Measurements from ENCODE around the gene CD68.
A peak's percentile ranks its signal among the peaks of the same experiment; 100 is the strongest.
"Not testable (repeated sequence)": the region's sequence is repeated elsewhere in the genome, so short reads cannot be mapped to it uniquely, and the experiment has no call there.

Gene CD68

DNA sequence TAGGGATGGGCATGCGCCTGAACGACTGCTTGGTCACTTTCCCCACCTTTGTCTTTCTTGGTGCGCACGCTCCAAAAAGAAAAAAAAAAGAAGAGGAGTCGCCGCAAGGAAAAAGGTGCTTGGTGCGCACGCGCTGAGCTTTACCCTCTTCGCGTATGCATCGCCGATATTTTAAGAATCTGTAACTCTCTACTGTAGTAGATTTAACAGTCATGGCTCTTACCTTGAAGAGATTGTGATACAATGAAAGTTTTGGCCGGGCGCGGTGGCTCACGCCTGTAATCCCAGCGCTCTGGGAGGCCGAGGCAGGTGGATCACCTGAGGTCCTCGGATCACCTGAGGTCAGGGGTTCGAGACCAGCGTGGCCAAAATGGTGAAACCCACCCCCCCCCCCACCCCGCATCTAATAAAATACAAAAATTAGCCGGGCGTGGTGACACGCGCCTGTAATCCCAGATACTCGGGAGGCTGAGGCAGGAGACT lies 35.9 kb downstream of the CD68 start:
- DNase-seq (ENCODE audit: low read depth in 1 of 2, low spot score in 1 of 2) = no peak
- in situ Hi-C loops (cut with HindIII; ENCODE audit: low pct_unique_long_range_greater_than_20kb, low sequenced_read_pairs) = no loop called here
- TF ChIP-seq JUND (IDR thresholded peaks at IDR 0.05; ENCODE audit: low read depth) = no peak

DNA sequence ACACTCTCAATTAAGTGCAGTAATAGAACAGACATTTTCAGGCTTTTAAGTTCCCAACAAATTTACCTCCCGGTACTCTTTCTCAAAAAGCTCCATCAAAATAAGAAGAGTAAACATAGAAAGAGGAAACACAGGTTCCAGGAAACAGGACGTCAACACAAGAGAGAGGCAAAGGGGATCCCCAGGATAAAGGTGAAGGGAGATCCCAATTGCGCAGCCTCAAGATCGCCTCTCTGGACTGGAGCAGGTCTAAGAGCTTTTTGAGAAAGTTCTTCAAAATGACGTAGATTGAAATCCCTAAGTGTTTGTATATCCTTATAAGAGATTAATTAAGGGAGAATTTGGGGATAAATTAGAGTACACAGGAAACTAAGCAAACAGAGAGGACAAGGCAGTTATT lies 39.2 kb downstream of the CD68 start:
- no peak for TF ChIP-seq JUND (IDR thresholded peaks at IDR 0.05; ENCODE audit: low read depth)
- in situ Hi-C loops (cut with HindIII; ENCODE audit: low pct_unique_long_range_greater_than_20kb, low sequenced_read_pairs) = no loop called here
- DNase-seq (ENCODE audit: low read depth in 1 of 2, low spot score in 1 of 2) = no peak

DNA sequence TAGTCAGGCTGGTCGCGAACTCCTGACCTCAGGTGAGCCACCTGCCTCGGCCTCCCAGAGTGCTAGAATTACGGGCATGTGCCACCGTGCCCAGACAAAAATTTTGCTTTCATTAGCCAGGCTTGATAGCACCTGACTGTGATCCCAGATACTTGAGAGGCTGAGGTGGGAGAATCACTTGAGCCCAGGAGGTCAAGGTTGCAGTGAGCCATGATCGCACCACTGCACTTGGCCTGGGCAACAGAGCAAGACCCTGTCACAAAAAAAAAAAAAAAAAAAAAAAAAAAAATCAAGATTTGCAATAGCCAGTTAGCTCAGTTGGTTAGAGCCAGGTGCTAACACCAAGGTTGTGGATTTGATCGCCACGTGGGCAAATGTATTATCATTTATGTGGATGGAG lies 41.4 kb downstream of the CD68 start:
- in situ Hi-C loops (cut with HindIII; ENCODE audit: low pct_unique_long_range_greater_than_20kb, low sequenced_read_pairs) = no loop called here
- DNase-seq (ENCODE audit: low read depth in 1 of 2, low spot score in 1 of 2) = no peak
- TF ChIP-seq JUND (IDR thresholded peaks at IDR 0.05; ENCODE audit: low read depth) = no peak

DNA sequence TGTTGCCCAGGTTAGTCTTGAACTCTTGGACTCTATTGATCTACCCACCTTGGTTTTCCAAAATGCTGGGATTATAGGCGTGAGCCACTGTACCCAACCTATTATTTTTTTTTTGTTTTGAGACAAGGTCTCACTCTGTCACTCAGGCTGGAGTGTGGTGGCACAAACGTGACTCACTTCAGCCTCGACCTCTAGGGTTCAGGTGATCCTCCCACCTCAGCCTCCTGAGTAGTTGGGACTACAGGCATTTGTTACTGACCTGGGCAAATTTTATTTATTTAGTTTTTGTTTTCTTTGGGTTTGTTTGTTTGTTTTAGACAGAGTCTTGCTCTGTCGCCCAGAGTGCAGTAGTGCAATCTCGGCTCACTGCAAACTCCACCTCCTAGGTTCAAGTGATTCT lies 44.2 kb downstream of the CD68 start:
- DNase-seq (ENCODE audit: low read depth in 1 of 2, low spot score in 1 of 2) = no peak
- in situ Hi-C loops (cut with HindIII; ENCODE audit: low pct_unique_long_range_greater_than_20kb, low sequenced_read_pairs) = no loop called here
- no peak for TF ChIP-seq JUND (IDR thresholded peaks at IDR 0.05; ENCODE audit: low read depth)

DNA sequence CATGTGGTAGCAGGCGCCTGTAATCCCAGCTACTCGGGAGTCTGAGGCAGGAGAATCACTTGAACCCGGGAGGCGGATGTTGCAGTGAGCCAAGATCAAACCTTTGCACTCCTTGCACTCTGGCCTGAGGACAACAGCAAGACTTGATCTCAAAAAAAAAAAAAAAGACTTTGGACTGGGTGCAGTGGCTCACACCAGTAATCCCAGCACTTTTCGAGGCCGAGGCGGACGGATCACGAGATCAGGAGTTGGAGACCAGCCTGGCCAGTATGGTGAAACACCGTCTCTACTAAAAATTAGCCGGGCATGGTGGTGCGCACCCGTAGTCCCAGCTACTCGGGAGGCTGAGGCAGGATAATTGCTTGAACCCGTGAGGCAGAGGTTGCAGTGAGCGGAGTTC lies 46.3 kb downstream of the CD68 start:
- DNase-seq (ENCODE audit: low read depth in 1 of 2, low spot score in 1 of 2); in situ Hi-C loops (cut with HindIII; ENCODE audit: low pct_unique_long_range_greater_than_20kb, low sequenced_read_pairs): not testable (repeated sequence)

DNA sequence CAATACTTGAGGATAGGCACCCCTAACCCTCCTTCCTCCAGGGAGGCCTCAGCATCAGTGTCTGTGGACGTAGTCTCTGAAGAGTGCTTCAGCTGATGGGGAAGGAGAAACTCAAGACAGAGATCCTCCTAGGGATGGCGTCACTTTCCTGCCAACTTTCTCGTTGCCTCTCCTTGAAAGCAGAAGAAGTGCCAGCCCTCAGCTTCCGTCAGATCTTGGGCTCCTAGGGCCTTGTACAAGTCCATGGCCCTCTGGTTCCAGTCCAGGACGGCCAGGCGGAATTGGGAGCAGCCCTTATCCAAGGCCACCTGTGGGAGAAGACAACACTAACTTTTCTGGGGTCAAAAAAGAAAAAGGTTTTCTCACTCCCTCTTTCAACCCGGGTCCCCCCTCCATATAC lies 46.9 kb downstream of the CD68 start:
- in situ Hi-C loops (cut with HindIII; ENCODE audit: low pct_unique_long_range_greater_than_20kb, low sequenced_read_pairs) = no loop called here
- no peak for DNase-seq (ENCODE audit: low read depth in 1 of 2, low spot score in 1 of 2)
- no peak for TF ChIP-seq JUND (IDR thresholded peaks at IDR 0.05; ENCODE audit: low read depth)

DNA sequence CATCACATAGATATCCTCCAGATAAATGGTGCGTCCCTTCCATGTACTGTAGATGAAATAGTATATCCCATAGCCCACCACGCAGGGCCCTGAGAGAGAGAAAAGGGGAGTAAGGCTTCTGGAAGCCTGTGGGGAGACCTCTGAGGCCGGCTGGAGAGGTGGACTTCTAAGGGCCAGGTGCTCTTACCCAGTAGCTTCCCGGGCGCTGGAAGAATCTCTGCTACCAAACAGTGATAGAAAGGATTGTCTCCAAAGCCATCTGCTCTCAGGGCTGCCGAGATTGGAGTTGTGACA lies 47.5 kb downstream of the CD68 start:
- in situ Hi-C loops (cut with HindIII; ENCODE audit: low pct_unique_long_range_greater_than_20kb, low sequenced_read_pairs) = no loop called here
- DNase-seq (ENCODE audit: low read depth in 1 of 2, low spot score in 1 of 2) = no peak
- no peak for TF ChIP-seq JUND (IDR thresholded peaks at IDR 0.05; ENCODE audit: low read depth)

DNA sequence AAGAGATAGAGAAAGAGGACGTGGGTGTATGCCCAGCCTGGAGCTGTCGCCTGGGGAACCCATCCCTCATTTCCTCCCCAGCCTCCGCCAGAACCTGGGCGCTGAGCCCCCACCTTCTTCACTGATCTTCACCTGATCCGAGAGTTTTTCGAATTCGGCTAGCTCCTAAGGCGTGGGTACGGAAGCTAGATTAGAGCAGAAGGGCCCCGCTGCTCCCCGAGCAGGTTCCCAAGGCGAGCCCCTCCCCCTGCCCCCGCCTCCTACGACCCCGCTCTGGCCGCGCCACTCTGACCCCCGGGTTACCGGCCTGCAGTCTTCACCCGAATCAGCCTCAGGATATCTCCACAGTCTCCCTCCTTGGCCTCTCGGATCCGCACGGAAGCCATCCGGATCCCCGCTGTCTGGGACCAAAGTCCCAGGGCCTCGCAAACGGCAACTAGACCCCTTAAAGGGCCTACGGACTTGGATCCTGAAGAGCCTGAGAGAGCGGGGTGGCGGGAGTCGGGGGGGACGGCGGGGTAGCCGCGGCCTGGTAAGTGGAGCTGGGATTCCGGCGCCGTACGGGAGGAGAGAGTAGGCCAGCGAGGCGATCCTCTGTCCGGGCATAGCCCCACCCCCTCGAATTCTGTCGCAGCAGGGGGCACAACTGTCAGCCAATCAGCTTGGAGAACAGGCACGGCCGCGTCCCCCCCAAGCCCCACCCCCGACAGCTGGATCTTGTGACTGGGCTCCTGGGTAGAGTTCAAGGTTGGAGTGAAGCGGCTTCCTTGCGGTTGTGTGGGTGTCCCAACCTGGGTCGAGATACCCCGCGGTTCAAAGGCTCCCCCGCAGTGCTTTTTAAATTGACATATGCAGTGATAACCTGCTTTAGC lies 48.0 kb downstream of the CD68 start, which contains the start of gene SAT2:
Gene SAT2, minus strand, starts transcription at position 572 of the 872 bp plus-strand sequence. Its CDS starts 186 bp downstream, at position 386.
- in situ Hi-C loops (cut with HindIII; ENCODE audit: low pct_unique_long_range_greater_than_20kb, low sequenced_read_pairs) = no loop called here
- DNase-seq (ENCODE audit: low read depth in 1 of 2, low spot score in 1 of 2) = peak; percentile 90 to 94
- TF ChIP-seq JUND (IDR thresholded peaks at IDR 0.05; ENCODE audit: low read depth) = no peak

DNA sequence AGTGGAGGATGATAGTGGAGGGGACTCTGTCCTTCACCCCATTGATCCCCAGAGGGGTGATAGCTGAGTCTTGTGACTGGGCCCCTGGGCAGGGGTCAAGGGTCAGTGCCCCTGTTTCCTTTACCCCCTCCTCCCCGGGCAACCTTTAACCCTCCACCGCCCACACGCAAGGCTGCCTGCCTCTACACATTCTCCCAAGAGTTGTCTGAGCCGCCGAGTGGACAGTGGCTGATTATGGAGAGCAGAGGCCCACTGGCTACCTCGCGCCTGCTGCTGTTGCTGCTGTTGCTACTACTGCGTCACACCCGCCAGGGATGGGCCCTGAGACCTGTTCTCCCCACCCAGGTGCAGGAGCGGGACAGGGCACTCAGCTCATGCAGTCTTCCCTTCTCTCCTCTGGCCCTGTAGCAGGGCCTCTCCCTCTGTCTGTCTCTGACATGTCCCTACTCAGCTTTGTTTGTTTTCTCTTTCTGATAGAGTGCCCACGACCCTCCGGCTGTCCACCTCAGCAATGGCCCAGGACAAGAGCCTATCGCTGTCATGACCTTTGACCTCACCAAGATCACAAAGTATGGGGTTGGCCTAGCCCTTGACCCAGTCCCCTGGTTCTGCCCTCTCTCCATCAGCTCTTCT lies 50.6 kb downstream of the CD68 start, which contains the start of gene SHBG:
Gene SHBG, plus strand, starts transcription at position 197 of the 633 bp plus-strand sequence. Its CDS starts 38 bp downstream, at position 235.
- no peak for TF ChIP-seq JUND (IDR thresholded peaks at IDR 0.05; ENCODE audit: low read depth)

More for the DNA sequence above, 50.6 kb downstream of the CD68 start, which contains the start of gene SHBG:
- DNase-seq (ENCODE audit: low read depth in 1 of 2, low spot score in 1 of 2) = no peak
- in situ Hi-C loops (cut with HindIII; ENCODE audit: low pct_unique_long_range_greater_than_20kb, low sequenced_read_pairs) = no loop called here
